Measurements from ENCODE around the gene RUFY3.

Gene RUFY3

DNA sequence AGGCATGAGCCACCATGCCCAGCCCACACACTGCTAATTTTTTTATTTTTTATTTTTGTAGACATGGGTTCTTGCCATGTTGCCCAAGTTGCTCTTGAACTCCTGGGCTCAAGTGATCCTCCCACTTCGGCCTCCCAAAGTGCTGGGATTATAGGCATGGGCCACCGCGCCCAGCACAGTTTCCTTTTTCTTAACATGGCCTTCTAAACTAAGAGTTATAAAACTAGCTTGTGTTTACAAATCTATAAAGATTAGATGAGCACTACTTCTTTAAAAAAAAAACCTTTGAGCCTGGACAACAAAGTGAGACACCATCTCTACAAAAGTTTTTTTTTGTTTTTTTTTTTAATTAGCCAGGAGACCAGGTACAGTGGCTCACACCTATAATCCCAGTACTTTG, 107.3 kb downstream of the RUFY3 start:
- no CpG with 5 or more reads among the region's 3 CpGs for WGBS (ENCODE audit: extremely low coverage, insufficient coverage, insufficient read length)

GRCh38 chr4:70829492-70829891, 107.7 kb downstream of the RUFY3 start:
- no peak overlapping the region for H2AK5ac ChIP-seq (ENCODE audit: low read length)
- WGBS (ENCODE audit: extremely low coverage, insufficient coverage, insufficient read length): no CpG with 5 or more reads among the region's 1 CpG

More for the DNA sequence above, 107.3 kb downstream of the RUFY3 start:
- H3K4me3 ChIP-seq (ENCODE audit: low read depth, low read length): no peak overlapping the region
- no peak overlapping the region for H3K14ac ChIP-seq (ENCODE audit: low read length)
- no peak overlapping the region for H2AK5ac ChIP-seq (ENCODE audit: low read length)
- H3K9me3 ChIP-seq (ENCODE audit: insufficient read depth, low read depth, low read length): no peaks in the 10 kb centered on the region
- H3K4ac ChIP-seq (ENCODE audit: low read depth, low read length): no peak overlapping the region
- no peak overlapping the region for H3K27ac ChIP-seq (ENCODE audit: low read depth, low read length)
- no peaks in the 10 kb centered on the region for H3K27me3 ChIP-seq (ENCODE audit: insufficient read depth, low read length)
- no peak overlapping the region for H3K4me2 ChIP-seq (ENCODE audit: low read length)
- no peak overlapping the region for H2BK120ac ChIP-seq (ENCODE audit: insufficient read depth, low read length, poor library complexity)
- H4K12ac ChIP-seq (ENCODE audit: low read depth, low read length): no peak overlapping the region
- no peak overlapping the region for H2BK12ac ChIP-seq (ENCODE audit: low read length)
- no peak overlapping the region for H4K8ac ChIP-seq (ENCODE audit: low read depth, low read length)
- no peak overlapping the region for H3K9ac ChIP-seq (ENCODE audit: low read length)
- H3K79me1 ChIP-seq (ENCODE audit: low read length): no peaks in the 10 kb centered on the region
- H2AFZ ChIP-seq (ENCODE audit: insufficient read depth, low read length, poor library complexity): no peak overlapping the region
- no peaks in the 10 kb centered on the region for H3K4me1 ChIP-seq (ENCODE audit: control insufficient read depth in 1 of 2, insufficient read depth in 2 of 2, low read length in 2 of 2)
- H2BK5ac ChIP-seq (ENCODE audit: low read depth, low read length, poor library complexity): no peak overlapping the region
- H3K18ac ChIP-seq (ENCODE audit: low read length): no peak overlapping the region
- H3K36me3 ChIP-seq (ENCODE audit: control insufficient read depth in 1 of 2, insufficient read depth in 2 of 2, low read length in 2 of 2): peaks cover 40 to 53% of the 10 kb centered on the region in 2 experiments
- H3K23ac ChIP-seq (ENCODE audit: low read length): no peak overlapping the region
- no peaks in the 10 kb centered on the region for H3K79me2 ChIP-seq (ENCODE audit: control insufficient read depth, insufficient read depth, low read length, poor library complexity)
- DNase-seq: no peak
- H4K91ac ChIP-seq (ENCODE audit: low read depth, low read length): no peak overlapping the region

GRCh38 chr4:70830054-70830453, 108.3 kb downstream of the RUFY3 start:
- DNase-seq: no peak
- H4K8ac ChIP-seq (ENCODE audit: low read depth, low read length): no peak overlapping the region
- no peak overlapping the region for H3K14ac ChIP-seq (ENCODE audit: low read length)
- no peak overlapping the region for H2BK5ac ChIP-seq (ENCODE audit: low read depth, low read length, poor library complexity)
- no peaks in the 10 kb centered on the region for H3K4me1 ChIP-seq (ENCODE audit: control insufficient read depth in 1 of 2, insufficient read depth in 2 of 2, low read length in 2 of 2)
- no peak overlapping the region for H2BK120ac ChIP-seq (ENCODE audit: insufficient read depth, low read length, poor library complexity)
- H3K18ac ChIP-seq (ENCODE audit: low read length): no peak overlapping the region
- no peak overlapping the region for H3K27ac ChIP-seq (ENCODE audit: low read depth, low read length)
- H3K4ac ChIP-seq (ENCODE audit: low read depth, low read length): no peak overlapping the region
- H3K4me3 ChIP-seq (ENCODE audit: low read depth, low read length): no peak overlapping the region
- H3K27me3 ChIP-seq (ENCODE audit: insufficient read depth, low read length): no peaks in the 10 kb centered on the region
- H4K12ac ChIP-seq (ENCODE audit: low read depth, low read length): no peak overlapping the region
- peaks cover 38 to 51% of the 10 kb centered on the region in 2 experiments for H3K36me3 ChIP-seq (ENCODE audit: control insufficient read depth in 1 of 2, insufficient read depth in 2 of 2, low read length in 2 of 2)
- H3K4me2 ChIP-seq (ENCODE audit: low read length): no peak overlapping the region
- H3K9me3 ChIP-seq (ENCODE audit: insufficient read depth, low read depth, low read length): no peaks in the 10 kb centered on the region
- H2AFZ ChIP-seq (ENCODE audit: insufficient read depth, low read length, poor library complexity): no peak overlapping the region
- H2AK5ac ChIP-seq (ENCODE audit: low read length): no peak overlapping the region
- no peaks in the 10 kb centered on the region for H3K79me2 ChIP-seq (ENCODE audit: control insufficient read depth, insufficient read depth, low read length, poor library complexity)
- H3K9ac ChIP-seq (ENCODE audit: low read length): no peak overlapping the region
- no peak overlapping the region for H3K23ac ChIP-seq (ENCODE audit: low read length)
- no peak overlapping the region for H4K91ac ChIP-seq (ENCODE audit: low read depth, low read length)
- no CpG with 5 or more reads among the region's 9 CpGs for WGBS (ENCODE audit: extremely low coverage, insufficient coverage, insufficient read length)
- no peaks in the 10 kb centered on the region for H3K79me1 ChIP-seq (ENCODE audit: low read length)
- no peak overlapping the region for H2BK12ac ChIP-seq (ENCODE audit: low read length)

More at GRCh38 chr4:70829492-70829891, 107.7 kb downstream of the RUFY3 start:
- no peak overlapping the region for H4K91ac ChIP-seq (ENCODE audit: low read depth, low read length)
- no peak overlapping the region for H3K4me3 ChIP-seq (ENCODE audit: low read depth, low read length)
- H3K36me3 ChIP-seq (ENCODE audit: control insufficient read depth in 1 of 2, insufficient read depth in 2 of 2, low read length in 2 of 2): peaks cover 37 to 50% of the 10 kb centered on the region in 2 experiments
- H2AFZ ChIP-seq (ENCODE audit: insufficient read depth, low read length, poor library complexity): no peak overlapping the region
- no peaks in the 10 kb centered on the region for H3K79me2 ChIP-seq (ENCODE audit: control insufficient read depth, insufficient read depth, low read length, poor library complexity)
- H2BK120ac ChIP-seq (ENCODE audit: insufficient read depth, low read length, poor library complexity): no peak overlapping the region
- H3K27me3 ChIP-seq (ENCODE audit: insufficient read depth, low read length): no peaks in the 10 kb centered on the region
- H2BK5ac ChIP-seq (ENCODE audit: low read depth, low read length, poor library complexity): no peak overlapping the region
- no peak overlapping the region for H3K9ac ChIP-seq (ENCODE audit: low read length)
- no peak for DNase-seq
- H3K9me3 ChIP-seq (ENCODE audit: insufficient read depth, low read depth, low read length): no peaks in the 10 kb centered on the region
- no peak overlapping the region for H3K14ac ChIP-seq (ENCODE audit: low read length)
- no peak overlapping the region for H3K18ac ChIP-seq (ENCODE audit: low read length)
- no peak overlapping the region for H4K12ac ChIP-seq (ENCODE audit: low read depth, low read length)
- no peak overlapping the region for H3K27ac ChIP-seq (ENCODE audit: low read depth, low read length)
- H3K4me1 ChIP-seq (ENCODE audit: control insufficient read depth in 1 of 2, insufficient read depth in 2 of 2, low read length in 2 of 2): no peaks in the 10 kb centered on the region
- H3K4me2 ChIP-seq (ENCODE audit: low read length): no peak overlapping the region
- H3K23ac ChIP-seq (ENCODE audit: low read length): no peak overlapping the region
- no peaks in the 10 kb centered on the region for H3K79me1 ChIP-seq (ENCODE audit: low read length)
- no peak overlapping the region for H4K8ac ChIP-seq (ENCODE audit: low read depth, low read length)
- no peak overlapping the region for H3K4ac ChIP-seq (ENCODE audit: low read depth, low read length)
- H2BK12ac ChIP-seq (ENCODE audit: low read length): no peak overlapping the region

DNA sequence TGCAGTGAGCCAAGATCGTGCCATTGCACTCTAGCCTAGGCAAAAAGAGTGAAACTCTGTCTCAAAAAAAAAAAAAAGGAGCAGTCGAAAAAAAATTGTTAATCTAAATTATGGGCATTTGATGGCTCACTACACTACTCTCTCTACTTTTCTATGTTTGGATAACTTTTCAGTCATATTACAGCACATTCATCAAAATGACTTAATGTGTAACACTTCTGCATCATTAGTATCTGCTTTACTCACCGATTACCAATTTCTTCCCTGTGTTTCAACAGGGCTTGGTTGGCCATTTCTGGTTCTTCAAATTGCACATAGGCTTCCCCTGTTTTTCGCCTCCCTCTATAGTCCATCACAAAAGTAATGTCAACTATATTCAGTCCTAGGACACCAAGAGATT, 109.5 kb downstream of the RUFY3 start:
- Histone ChIP-seq H4K8ac (ENCODE audit: low read depth, low read length) (no peak overlapping the region), H2AFZ (ENCODE audit: insufficient read depth, low read length, poor library complexity) (no peak overlapping the region), H3K36me3 (ENCODE audit: control insufficient read depth in 1 of 2, insufficient read depth in 2 of 2, low read length in 2 of 2) (peaks cover 37 to 46% of the 10 kb centered on the region in 2 experiments), H2BK120ac (ENCODE audit: insufficient read depth, low read length, poor library complexity) (no peak overlapping the region), H3K4ac (ENCODE audit: low read depth, low read length) (no peak overlapping the region), H3K23ac (ENCODE audit: low read length) (no peak overlapping the region), H3K79me1 (ENCODE audit: low read length) (no peaks in the 10 kb centered on the region), H3K27me3 (ENCODE audit: insufficient read depth, low read length) (no peaks in the 10 kb centered on the region), H3K4me1 (ENCODE audit: control insufficient read depth in 1 of 2, insufficient read depth in 2 of 2, low read length in 2 of 2) (no peaks in the 10 kb centered on the region), H3K27ac (ENCODE audit: low read depth, low read length) (no peak overlapping the region), H3K18ac (ENCODE audit: low read length) (no peak overlapping the region), H4K12ac (ENCODE audit: low read depth, low read length) (no peak overlapping the region), H2BK12ac (ENCODE audit: low read length) (no peak overlapping the region), H2BK5ac (ENCODE audit: low read depth, low read length, poor library complexity) (no peak overlapping the region), H3K79me2 (ENCODE audit: control insufficient read depth, insufficient read depth, low read length, poor library complexity) (peaks cover 2% of the 10 kb centered on the region), H2AK5ac (ENCODE audit: low read length) (no peak overlapping the region), H3K9me3 (ENCODE audit: insufficient read depth, low read depth, low read length) (no peaks in the 10 kb centered on the region), H3K14ac (ENCODE audit: low read length) (no peak overlapping the region), H3K4me2 (ENCODE audit: low read length) (no peak overlapping the region), H3K9ac (ENCODE audit: low read length) (no peak overlapping the region), H4K91ac (ENCODE audit: low read depth, low read length) (no peak overlapping the region), H3K4me3 (ENCODE audit: low read depth, low read length) (no peak overlapping the region)
- WGBS (ENCODE audit: extremely low coverage, insufficient coverage, insufficient read length): no CpG with 5 or more reads among the region's 4 CpGs
- no peak for DNase-seq
